ENCODE measurements around the gene ALDH5A1.

Gene ALDH5A1

DNA sequence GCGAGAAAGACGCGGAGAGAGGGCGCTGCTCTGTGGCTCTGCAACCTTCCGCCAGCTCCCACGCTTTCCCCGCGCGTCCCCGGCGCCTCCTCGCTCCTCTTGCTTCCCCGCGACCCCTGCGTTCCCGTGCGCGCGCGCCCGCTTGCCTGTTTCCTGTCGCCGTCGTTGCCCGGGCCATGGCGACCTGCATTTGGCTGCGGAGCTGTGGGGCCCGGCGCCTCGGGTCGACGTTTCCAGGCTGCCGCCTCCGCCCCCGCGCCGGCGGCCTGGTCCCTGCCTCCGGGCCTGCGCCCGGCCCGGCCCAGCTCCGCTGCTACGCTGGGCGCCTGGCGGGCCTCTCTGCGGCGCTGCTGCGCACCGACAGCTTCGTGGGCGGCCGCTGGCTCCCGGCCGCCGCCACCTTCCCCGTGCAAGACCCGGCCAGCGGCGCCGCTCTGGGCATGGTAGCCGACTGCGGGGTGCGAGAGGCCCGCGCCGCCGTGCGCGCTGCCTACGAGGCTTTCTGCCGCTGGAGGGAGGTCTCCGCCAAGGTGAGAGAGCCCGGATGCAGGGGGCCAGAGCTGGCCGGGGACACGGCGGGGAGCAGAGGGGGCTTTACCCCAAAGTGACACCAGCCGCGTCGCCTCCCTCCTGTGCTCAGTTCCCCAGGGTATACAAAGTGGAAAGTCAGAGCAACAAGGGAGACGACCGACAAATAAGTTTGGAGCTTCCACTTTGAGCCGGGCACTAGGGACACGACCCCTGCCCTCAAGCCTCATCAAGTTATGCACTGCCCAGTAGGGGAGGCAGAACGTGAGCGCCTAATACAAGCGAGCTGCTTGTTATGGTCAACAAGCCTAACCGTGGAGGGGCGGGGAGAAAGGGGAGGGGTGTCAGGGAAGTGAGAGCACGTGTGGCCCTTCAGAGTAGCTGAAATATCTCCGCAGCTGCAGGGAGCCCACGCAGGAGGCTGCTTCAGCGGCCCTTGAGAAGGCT lies at the start of gene ALDH5A1:
Gene ALDH5A1, plus strand, starts transcription at position 149 of the 975 bp plus-strand sequence. Its CDS starts 28 bp downstream, at position 177.
- FAIRE-seq, result peak; percentile 80
- peak; percentile 65 for DNase-seq (ENCODE audit: extremely low spot score, insufficient read length, low read depth)

DNA sequence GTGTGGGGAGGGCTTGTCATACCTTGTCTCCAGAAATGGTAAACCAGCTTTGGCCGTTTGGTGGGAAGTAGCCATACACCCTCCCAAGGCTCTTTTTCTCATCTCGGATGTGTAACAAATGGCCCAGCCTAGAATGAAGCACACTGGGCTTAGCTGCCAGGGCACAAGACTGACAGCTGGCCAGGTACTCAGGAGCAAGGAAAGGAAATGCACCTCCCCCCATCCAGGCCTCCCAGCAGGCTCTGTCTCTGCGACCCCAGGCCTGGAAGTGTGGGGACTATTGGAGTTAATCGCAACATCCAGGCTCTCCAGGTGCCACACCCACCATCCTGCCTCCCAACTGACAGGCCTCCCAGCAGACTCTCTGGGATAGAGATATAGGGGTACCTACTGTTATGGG lies 49.1 kb upstream of the ALDH5A1 start:
- DNase-seq (ENCODE audit: extremely low spot score, insufficient read length, low read depth), result no peak
- no peak for FAIRE-seq

DNA sequence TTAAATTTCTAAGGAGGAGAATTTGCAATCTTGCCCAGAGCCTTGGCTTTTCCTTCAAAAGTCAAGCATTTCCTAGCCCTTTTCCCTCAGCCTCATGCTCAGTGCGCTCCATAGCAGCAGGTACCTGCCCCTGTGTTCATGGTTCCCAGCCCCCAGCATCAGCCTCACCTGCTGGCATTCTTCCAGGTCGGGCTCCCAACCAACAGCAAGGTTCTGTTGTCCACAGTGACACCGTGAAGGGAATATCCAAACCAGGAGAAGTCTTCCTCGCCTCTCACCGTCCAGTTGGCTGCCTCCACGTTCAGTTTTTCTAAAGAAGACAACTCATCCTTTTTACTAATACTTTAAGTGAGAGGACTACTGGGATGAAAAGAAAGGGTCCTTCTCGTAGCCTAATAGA lies 48.1 kb upstream of the ALDH5A1 start:
- FAIRE-seq (no peak), DNase-seq (ENCODE audit: extremely low spot score, insufficient read length, low read depth) (no peak)

GRCh38 chr6:24448396-24448795 lies 46.4 kb upstream of the ALDH5A1 start:
- no peak for DNase-seq (ENCODE audit: extremely low spot score, insufficient read length, low read depth)
- FAIRE-seq, result no peak

- DNase-seq (ENCODE audit: extremely low spot score, insufficient read length, low read depth), result no peak
- FAIRE-seq, result no peak
These were observed 45.8 kb upstream of the ALDH5A1 start for GRCh38 chr6:24448828-24449525.

DNA sequence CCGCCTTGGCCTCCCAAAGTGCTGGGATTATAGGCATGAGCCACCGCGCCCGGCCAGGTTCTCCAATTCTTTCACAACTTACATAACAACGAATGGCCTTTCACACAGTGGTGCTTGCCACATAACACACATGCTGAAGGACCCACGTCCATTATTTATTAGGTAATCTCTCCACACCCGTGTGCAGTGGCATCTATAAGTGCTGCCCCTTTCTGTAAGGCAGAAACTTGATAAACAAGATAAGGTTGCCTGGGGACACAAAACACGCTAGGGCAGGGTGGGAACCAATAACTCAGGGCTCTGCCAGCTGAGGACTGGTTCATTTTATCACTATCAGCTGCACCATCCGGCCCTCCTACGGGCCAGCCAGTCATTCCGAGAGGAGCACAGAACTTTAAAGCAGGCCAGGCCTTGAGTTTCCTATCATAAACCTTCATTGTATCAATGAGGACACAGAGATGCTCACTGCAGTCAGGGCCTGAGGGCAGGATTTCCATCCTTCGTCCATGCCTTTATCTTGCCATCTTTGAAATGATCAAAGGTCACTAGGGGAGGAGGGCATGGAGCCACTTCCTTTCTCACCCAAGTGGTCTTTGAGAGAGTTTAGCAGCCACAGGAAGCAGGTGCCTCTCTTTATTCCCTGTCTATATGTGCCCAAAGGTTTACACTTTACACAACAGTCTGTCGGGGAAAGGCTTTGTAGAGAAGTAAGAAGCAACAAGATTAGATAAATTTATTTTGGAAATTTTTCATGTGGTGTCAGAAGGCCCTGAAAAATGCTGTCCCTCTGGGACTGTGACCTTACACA lies 43.0 kb upstream of the ALDH5A1 start:
- FAIRE-seq (no peak), DNase-seq (ENCODE audit: extremely low spot score, insufficient read length, low read depth) (no peak)

GRCh38 chr6:24453921-24454320 lies 40.8 kb upstream of the ALDH5A1 start:
- no peak for DNase-seq (ENCODE audit: extremely low spot score, insufficient read length, low read depth)
- no peak for FAIRE-seq

DNA sequence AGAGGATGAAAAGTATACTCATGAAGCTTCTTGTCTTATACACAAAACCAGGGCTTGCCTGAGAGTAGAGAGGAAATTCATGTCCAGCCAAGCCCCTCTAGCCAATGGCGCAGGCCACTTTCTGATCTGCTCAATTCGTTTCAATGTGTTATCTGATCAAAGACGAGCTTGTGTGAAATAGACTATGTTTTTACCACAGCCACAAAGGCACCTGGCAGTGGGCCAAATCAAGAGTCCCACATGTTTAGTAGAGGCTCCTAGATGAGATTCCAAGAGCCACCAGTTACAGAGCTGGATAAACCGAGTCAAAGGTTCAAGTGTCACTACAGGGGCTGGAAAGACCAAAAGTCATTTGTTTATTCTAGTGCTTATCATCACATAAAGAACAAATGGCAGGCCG lies 40.3 kb upstream of the ALDH5A1 start:
- no peak for FAIRE-seq
- DNase-seq (ENCODE audit: extremely low spot score, insufficient read length, low read depth), result no peak

DNA sequence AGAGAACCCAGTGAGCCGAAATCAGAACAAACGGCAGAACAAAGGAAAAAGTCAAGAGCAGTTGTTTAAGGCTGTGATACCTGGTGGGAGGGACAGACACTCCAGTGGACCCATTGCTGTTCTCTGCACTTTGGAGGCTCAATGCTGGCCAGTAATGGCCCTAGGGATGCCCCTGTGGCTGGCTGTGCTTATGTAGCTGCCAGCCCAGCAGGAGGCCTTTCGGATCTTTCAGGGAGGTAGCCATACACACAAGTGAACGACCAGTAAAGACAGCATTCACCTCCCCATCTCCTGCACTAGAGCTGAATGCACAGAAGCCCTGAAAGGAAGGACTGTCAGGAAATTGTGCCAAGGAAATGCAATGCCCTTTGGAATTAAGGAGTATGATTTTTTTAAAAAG lies 39.7 kb upstream of the ALDH5A1 start:
- DNase-seq (ENCODE audit: extremely low spot score, insufficient read length, low read depth) (no peak), FAIRE-seq (no peak)

GRCh38 chr6:24458134-24458533 lies 36.6 kb upstream of the ALDH5A1 start:
- DNase-seq (ENCODE audit: extremely low spot score, insufficient read length, low read depth), result no peak
- no peak for FAIRE-seq

DNA sequence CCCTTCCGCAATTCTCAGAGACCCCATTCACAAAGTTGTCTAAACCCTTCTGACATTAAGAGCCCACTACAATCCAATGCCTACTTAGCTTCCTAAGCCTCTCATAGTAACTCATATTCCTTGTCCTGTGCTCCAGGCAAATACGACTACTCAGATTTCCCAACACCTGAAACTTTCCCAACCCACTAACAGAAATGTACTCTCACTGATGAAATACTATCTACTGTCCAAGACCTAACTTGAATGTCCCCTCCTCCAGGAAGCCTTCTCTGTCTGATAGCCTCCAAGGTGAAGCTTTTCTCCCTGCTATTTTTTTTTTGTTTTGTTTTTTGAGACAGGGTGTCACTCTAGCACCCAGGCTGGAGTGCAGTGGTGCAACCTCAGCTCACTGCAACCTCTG lies 35.8 kb upstream of the ALDH5A1 start:
- DNase-seq (ENCODE audit: extremely low spot score, insufficient read length, low read depth) (no peak), FAIRE-seq (no peak)

GRCh38 chr6:24460966-24461365 lies 33.8 kb upstream of the ALDH5A1 start:
- no peak for DNase-seq (ENCODE audit: extremely low spot score, insufficient read length, low read depth)
- FAIRE-seq, result no peak

DNA sequence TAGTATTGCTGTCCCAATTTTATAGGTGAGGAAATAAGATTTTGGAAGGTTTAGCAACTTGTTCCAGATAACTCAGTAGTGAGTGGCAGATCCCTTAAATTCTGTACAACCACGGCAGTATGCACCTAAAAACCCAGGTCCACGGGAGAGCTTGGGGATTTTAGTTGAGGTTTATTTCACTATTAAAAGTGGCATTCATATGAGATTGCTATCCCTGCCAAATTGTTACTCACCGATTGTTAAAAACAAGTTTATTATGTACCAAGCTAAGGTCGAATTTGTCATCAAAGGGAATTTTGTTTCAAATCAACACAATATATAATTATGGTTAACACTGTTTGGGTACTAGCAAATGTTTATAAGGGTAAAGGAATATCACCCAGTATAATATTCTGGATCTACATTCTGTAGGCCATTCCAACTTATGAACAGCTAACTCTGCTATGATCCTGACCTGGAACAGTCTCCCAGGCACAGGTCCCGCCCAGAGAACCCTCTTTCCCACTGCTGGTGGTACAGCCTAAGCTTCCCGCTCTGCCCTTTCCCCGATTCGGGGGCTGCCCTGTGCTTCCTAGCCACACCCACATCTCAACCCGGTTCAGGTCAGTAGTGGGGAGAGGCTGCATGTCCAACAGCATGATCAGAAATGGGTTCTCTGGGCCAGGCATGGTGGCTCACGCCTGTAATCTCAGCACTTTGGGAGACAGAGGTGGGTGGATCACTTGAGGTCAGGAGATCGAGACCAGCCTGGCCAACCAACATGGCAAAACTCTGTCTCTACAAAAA lies 30.3 kb upstream of the ALDH5A1 start:
- no peak for DNase-seq (ENCODE audit: extremely low spot score, insufficient read length, low read depth)
- no peak for FAIRE-seq

GRCh38 chr6:24469811-24470210 lies 25.0 kb upstream of the ALDH5A1 start:
- no peak for FAIRE-seq

GRCh38 chr6:24472181-24472580 lies 22.6 kb upstream of the ALDH5A1 start:
- DNase-seq (ENCODE audit: extremely low spot score, insufficient read length, low read depth) (no peak), FAIRE-seq (no peak)

More at GRCh38 chr6:24469811-24470210, 25.0 kb upstream of the ALDH5A1 start:
- DNase-seq (ENCODE audit: extremely low spot score, insufficient read length, low read depth), result no peak

DNA sequence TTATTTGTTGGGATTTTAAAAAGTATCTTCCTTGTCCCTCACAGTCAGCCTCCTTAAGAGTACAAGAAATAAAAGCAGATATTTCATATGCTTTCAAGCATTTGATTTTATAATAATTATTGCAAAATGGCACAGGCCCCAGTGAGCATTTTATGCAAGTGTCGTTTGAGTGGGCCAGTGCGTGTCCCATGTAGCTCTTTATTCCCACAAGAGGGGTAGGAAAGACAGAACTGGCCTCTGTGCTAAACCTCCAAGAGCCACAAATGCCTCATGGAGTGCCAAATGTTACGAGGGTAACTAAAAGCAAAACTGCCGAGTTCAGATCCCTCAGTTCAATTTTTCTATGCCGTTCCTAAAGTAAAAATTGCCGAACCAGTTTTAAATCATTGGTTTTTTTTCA lies 18.1 kb upstream of the ALDH5A1 start:
- FAIRE-seq, result no peak

GRCh38 chr6:24477070-24477469 lies 17.7 kb upstream of the ALDH5A1 start:
- FAIRE-seq, result no peak
- no peak for DNase-seq (ENCODE audit: extremely low spot score, insufficient read length, low read depth)

More for the DNA sequence above, 18.1 kb upstream of the ALDH5A1 start:
- no peak for DNase-seq (ENCODE audit: extremely low spot score, insufficient read length, low read depth)

DNA sequence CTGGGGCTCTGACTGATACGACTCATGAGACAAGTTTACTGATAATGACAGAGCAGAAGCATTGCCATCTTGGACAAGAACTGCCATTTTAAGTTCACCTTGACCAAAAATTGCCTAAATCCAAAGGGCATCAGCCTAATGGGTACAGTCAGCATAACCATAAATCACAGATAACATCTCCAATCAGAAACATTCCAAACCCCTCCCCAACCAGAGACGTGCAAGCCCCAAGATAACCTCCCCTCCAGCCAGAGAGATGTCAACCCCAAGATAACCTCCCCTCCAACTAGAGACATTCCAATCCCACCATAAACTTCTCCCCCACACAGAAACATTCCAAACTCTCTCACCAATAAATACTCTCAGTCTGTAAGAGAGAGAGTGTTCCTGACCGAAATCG lies 15.9 kb upstream of the ALDH5A1 start:
- no peak for DNase-seq (ENCODE audit: extremely low spot score, insufficient read length, low read depth)
- no peak for FAIRE-seq

DNA sequence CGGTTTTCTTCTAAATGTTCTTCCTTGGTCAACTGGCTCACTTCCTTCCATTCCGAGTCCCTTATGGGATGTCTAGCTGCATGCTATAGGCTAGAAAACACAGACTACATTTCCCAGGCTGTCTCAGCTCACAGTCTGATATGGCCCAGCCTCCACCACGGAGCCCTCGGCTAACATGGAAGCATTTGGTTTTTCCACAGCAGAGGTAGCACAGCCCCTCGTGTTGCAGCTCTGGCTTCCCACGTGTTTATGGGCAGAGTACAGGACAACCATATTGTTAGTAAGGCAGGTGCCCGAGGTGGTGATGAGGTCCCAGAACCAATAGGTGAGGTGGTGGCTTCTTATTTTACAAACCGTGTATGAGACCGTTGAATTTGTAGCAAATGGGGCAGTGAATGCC lies 14.1 kb upstream of the ALDH5A1 start:
- no peak for FAIRE-seq
- DNase-seq (ENCODE audit: extremely low spot score, insufficient read length, low read depth), result no peak

- FAIRE-seq (no peak), DNase-seq (ENCODE audit: extremely low spot score, insufficient read length, low read depth) (no peak)
These were observed 13.3 kb upstream of the ALDH5A1 start for GRCh38 chr6:24481449-24481848.
